MM.1S (cell line): Measurements from ENCODE around the gene SNX5.
A peak's percentile ranks its signal among the peaks of the same experiment; 100 is the strongest.

ENCODE experiments used
- EZH2 ChIP-seq: fragments of 300-600 bp; sonication (generic); optimal IDR thresholded peaks from 2 replicates; pipeline ENCODE3; 2017; ENCODE audit warnings: low read depth, mild to moderate bottlenecking, antibody characterized with exemption, low read length, mixed read lengths
- EZH2phosphoT487 ChIP-seq: fragments of 300-600 bp; sonication (generic); IDR thresholded peaks from 2 replicates; pipeline ENCODE4 v1.6.1; 2018; ENCODE audit warnings: antibody characterized with exemption, low read length
- TF ChIP-seq, protein P1 (sequence below): fragments of 300-600 bp; sonication (generic); IDR thresholded peaks from 2 replicates; pipeline ENCODE4 v1.5.1; 2016; ENCODE audit warnings: antibody characterized with exemption, low read length, mixed read lengths

DNA sequence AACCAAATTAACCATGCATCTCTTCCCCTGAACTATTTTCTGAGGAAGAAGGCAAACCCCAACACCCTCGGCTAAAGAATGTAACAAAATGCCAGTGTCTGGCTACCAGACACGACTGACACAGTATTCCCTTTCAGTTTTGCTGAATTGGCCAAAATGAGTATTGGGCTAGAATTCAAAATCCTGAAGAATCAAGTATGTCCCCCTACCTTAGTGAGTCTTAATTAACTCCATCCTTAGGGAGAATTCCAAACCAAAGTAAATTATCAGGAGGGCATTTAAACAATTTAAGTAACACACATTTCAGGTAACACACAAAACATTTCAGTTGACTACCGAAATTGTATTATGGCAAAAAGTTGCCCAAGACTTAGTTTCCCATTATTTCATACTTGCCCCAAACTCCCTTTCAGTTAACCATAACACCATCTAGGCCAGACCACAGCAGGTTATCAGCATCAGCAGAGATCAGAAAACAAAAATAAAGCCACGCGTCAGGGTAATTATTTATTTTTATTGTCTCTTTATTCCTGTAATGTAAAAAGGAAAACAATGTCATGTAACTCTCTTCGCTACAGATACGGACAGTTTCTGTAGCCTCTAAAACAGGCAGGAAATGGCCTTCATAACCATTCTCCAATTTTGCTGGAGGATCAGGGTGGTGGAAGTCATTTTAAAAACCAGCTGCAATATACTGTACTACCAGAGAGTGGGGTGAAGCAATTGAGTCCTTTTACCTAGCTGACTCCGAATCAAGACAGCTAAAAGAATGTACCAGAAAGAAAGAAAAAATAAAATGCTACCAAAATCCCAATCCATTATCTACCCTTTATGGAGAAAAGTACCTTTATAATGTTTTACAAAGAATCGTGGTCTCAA lies 1.9 kb downstream of the SNX5 start:
- TF ChIP-seq, protein P1, sequence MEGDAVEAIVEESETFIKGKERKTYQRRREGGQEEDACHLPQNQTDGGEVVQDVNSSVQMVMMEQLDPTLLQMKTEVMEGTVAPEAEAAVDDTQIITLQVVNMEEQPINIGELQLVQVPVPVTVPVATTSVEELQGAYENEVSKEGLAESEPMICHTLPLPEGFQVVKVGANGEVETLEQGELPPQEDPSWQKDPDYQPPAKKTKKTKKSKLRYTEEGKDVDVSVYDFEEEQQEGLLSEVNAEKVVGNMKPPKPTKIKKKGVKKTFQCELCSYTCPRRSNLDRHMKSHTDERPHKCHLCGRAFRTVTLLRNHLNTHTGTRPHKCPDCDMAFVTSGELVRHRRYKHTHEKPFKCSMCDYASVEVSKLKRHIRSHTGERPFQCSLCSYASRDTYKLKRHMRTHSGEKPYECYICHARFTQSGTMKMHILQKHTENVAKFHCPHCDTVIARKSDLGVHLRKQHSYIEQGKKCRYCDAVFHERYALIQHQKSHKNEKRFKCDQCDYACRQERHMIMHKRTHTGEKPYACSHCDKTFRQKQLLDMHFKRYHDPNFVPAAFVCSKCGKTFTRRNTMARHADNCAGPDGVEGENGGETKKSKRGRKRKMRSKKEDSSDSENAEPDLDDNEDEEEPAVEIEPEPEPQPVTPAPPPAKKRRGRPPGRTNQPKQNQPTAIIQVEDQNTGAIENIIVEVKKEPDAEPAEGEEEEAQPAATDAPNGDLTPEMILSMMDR = peak; percentile 39
- TF ChIP-seq EZH2phosphoT487 = no peak
- TF ChIP-seq EZH2 = no peak
